Measurements from ENCODE around the gene CFAP161. TPM values are rescaled to one million over a fixed set of nuclear protein-coding genes. Genes with fewer than 3 reads are reported as not detected.

The CFAP161 gene
- total RNA-seq, 1 donor from 2014 or later, result not detected

GRCh38 chr15:81195339-81195864 lies 61.3 kb downstream of the CFAP161 start:
- TF ChIP-seq CTCF (conservative IDR thresholded peaks at IDR 0.05; ENCODE audit: low read depth, low read length), result no peak
- H3K4me3 ChIP-seq (ENCODE audit: low read depth, low read length), result no peak overlapping the region
- no peak for DNase-seq (ENCODE audit: low read depth)

GRCh38 chr15:81196576-81197254 lies 62.6 kb downstream of the CFAP161 start, which contains the start of gene IL16:
Gene IL16 (plus strand): TSS chr15:81196879. CDS start chr15:81225400, 28,521 bp downstream.
- no peak for DNase-seq (ENCODE audit: low read depth)
- H3K4me3 ChIP-seq (ENCODE audit: low read depth, low read length), result no peak within 1 kb of the TSS
- TF ChIP-seq CTCF (conservative IDR thresholded peaks at IDR 0.05; ENCODE audit: low read depth, low read length), result no peak

- no peak overlapping the region for H3K4me3 ChIP-seq (ENCODE audit: low read depth, low read length)
- no peak for DNase-seq (ENCODE audit: low read depth)
- TF ChIP-seq CTCF (conservative IDR thresholded peaks at IDR 0.05; ENCODE audit: low read depth, low read length), result no peak
Observed at GRCh38 chr15:81197255-81197630, 63.2 kb downstream of the CFAP161 start.

GRCh38 chr15:81197688-81198281 lies 63.7 kb downstream of the CFAP161 start:
- no peak for TF ChIP-seq CTCF (conservative IDR thresholded peaks at IDR 0.05; ENCODE audit: low read depth, low read length)
- DNase-seq (ENCODE audit: low read depth), result no peak
- no peak overlapping the region for H3K4me3 ChIP-seq (ENCODE audit: low read depth, low read length)

Other genes starting within 250 kb of the CFAP161 start
- 22.7 and 27.0 TPM in 2 replicates for gene MESD, start 144.5 kb upstream of the CFAP161 start, total RNA-seq
- 44.3 and 45.4 TPM in 2 replicates for gene TLNRD1, start 133.3 kb upstream of the CFAP161 start, total RNA-seq
- 0.12 TPM in 1 of 2 replicates, not detected in the other for gene IL16, start 62.6 kb downstream of the CFAP161 start, total RNA-seq
- gene STARD5, start 189.9 kb downstream of the CFAP161 start, total RNA-seq, result 0.63 and 1.1 TPM in 2 replicates
- not detected in 2 replicates for gene TMC3, start 239.9 kb downstream of the CFAP161 start, total RNA-seq